Neural cell (in vitro differentiated cells): Measurements from ENCODE around the gene SCAP. TPM values are rescaled to one million over a fixed set of nuclear protein-coding genes. Genes with fewer than 3 reads are reported as not detected.

ENCODE experiments used
- H2AFZ ChIP-seq: fragments of 200-600, 300-800 bp; sonication (generic), shearing (Covaris generic); 2 replicates; pipeline ENCODE4 v1.6.0; 2014; ENCODE audit warnings: low read depth, mild to moderate bottlenecking, antibody characterized with exemption, low read length, moderate library complexity
- H3F3A ChIP-seq: fragments of 200-600 bp; shearing (Covaris generic); 2 replicates; pipeline ENCODE4 v1.6.1; 2016; ENCODE audit warnings: mild to moderate bottlenecking, moderate library complexity, mixed read lengths, antibody characterized with exemption, low read length; ENCODE audit not compliant: insufficient read depth, poor library complexity, severe bottlenecking
- H3K27ac ChIP-seq: fragments of 200-600, 300-800 bp; sonication (generic), shearing (Covaris generic); 2 replicates; pipeline ENCODE4 v1.5.1; 2014; ENCODE audit warnings: mild to moderate bottlenecking, low read length, moderate library complexity
- H3K27me3 ChIP-seq: fragments of 300-800, 200-600 bp; sonication (generic), shearing (Covaris generic); 2 replicates; pipeline ENCODE4 v1.6.0; 2014; ENCODE audit warnings: mild to moderate bottlenecking, low read depth, low read length, moderate library complexity; ENCODE audit not compliant: insufficient read depth
- H3K36me3 ChIP-seq: fragments of 300-800, 200-600 bp; sonication (generic), shearing (Covaris generic); 2 replicates; pipeline ENCODE4 v1.5.1; 2014; ENCODE audit warnings: mild to moderate bottlenecking, antibody characterized with exemption, low read length, moderate library complexity; ENCODE audit not compliant: insufficient read depth
- H3K4me2 ChIP-seq: fragments of 300-800, 200-600 bp; sonication (generic), shearing (Covaris generic); 2 replicates; pipeline ENCODE4 v1.6.0; 2014; ENCODE audit warnings: mild to moderate bottlenecking, low read length
- H3K4me3 ChIP-seq: fragments of 300-800, 200-600 bp; sonication (generic), shearing (Covaris generic); 2 replicates; pipeline ENCODE4 v1.5.1; 2014; ENCODE audit warnings: mild to moderate bottlenecking, low read length, moderate library complexity
- H3K79me2 ChIP-seq: fragments of 200-600 bp; shearing (Covaris generic); replicated peaks from 2 replicates; pipeline ENCODE4 v1.6.0; 2014; ENCODE audit warnings: mild to moderate bottlenecking, low read length, moderate library complexity; ENCODE audit not compliant: insufficient read depth
- H3K9ac ChIP-seq: fragments of 300-800, 200-600 bp; sonication (generic), shearing (Covaris generic); 2 replicates; pipeline ENCODE4 v1.6.1; 2016; ENCODE audit warnings: mild to moderate bottlenecking, low read length, mixed read lengths
- H3K9me2 ChIP-seq: fragments of 200-600 bp; shearing (Covaris generic); 2 replicates; pipeline ENCODE4 v1.6.1; 2016; ENCODE audit warnings: mild to moderate bottlenecking, low read length, mixed read lengths; ENCODE audit not compliant: insufficient read depth
- H3K9me3 ChIP-seq: fragments of 200-600, 300-800 bp; sonication (generic), shearing (Covaris generic); 2 replicates; pipeline ENCODE4 v1.6.1; 2016; ENCODE audit warnings: mild to moderate bottlenecking, mixed run types, low read length, moderate library complexity, mixed read lengths
- H4K20me1 ChIP-seq: fragments of 200-600 bp; shearing (Covaris generic); 2 replicates; pipeline ENCODE4 v1.6.1; 2016; ENCODE audit warnings: mild to moderate bottlenecking, mixed run types; ENCODE audit not compliant: insufficient read depth
- EP300 ChIP-seq: fragments of 450-650 bp; conservative IDR thresholded peaks from 2 replicates; pipeline ENCODE4 v1.6.1; 2014; ENCODE audit warnings: antibody characterized with exemption, mild to moderate bottlenecking, moderate library complexity; ENCODE audit not compliant: poor library complexity, severe bottlenecking
- EZH2 ChIP-seq: fragments of 200-600, 300-800 bp; shearing (Covaris generic), sonication (generic); IDR thresholded peaks from 2 replicates; pipeline ENCODE4 v1.6.1; 2014; ENCODE audit warnings: antibody characterized with exemption, low read length, borderline replicate concordance, mild to moderate bottlenecking; ENCODE audit not compliant: insufficient read depth, poor library complexity, severe bottlenecking
- MXI1 ChIP-seq: fragments of 450-650 bp; conservative IDR thresholded peaks from 2 replicates; pipeline ENCODE4 v1.6.1; 2014; ENCODE audit warnings: antibody characterized with exemption, mild to moderate bottlenecking; ENCODE audit not compliant: poor library complexity, severe bottlenecking
- POLR2AphosphoS5 ChIP-seq: IDR thresholded peaks from 2 replicates; pipeline ENCODE4 v1.6.1; 2012
- RAD21 ChIP-seq: fragments of 450-650 bp; conservative IDR thresholded peaks from 2 replicates; pipeline ENCODE4 v1.6.1; 2014; ENCODE audit warnings: antibody characterized with exemption, mild to moderate bottlenecking, moderate library complexity
- SMC3 ChIP-seq: fragments of 450-650 bp; conservative IDR thresholded peaks from 2 replicates; pipeline ENCODE4 v1.6.1; 2014; ENCODE audit warnings: antibody characterized with exemption, mild to moderate bottlenecking, moderate library complexity; ENCODE audit not compliant: poor library complexity
- TAF1 ChIP-seq: IDR thresholded peaks from 2 replicates; pipeline ENCODE4 v1.6.1; 2012; ENCODE audit warnings: low read depth
- polyA plus RNA-seq: library from polyadenylated mRNA; depleted of rRNA; stranded (reverse); fragments of >200 nt; gene quantifications from 2 replicates; pipeline ENCODE4 v1.2.3, GENCODE V29; 2014
- TF ChIP-seq, protein P1 (sequence below): fragments of 450-650 bp; IDR thresholded peaks from 2 replicates; pipeline ENCODE4 v1.5.1; 2014; ENCODE audit warnings: antibody characterized with exemption, mild to moderate bottlenecking, moderate library complexity; ENCODE audit not compliant: poor library complexity, severe bottlenecking
- TF ChIP-seq, protein P2 (sequence below): IDR thresholded peaks from 2 replicates; pipeline ENCODE4 v1.6.1; 2012; ENCODE audit warnings: borderline replicate concordance

The SCAP gene
- polyA plus RNA-seq, 1 donor from 2014 or later: 58.0 TPM

DNA sequence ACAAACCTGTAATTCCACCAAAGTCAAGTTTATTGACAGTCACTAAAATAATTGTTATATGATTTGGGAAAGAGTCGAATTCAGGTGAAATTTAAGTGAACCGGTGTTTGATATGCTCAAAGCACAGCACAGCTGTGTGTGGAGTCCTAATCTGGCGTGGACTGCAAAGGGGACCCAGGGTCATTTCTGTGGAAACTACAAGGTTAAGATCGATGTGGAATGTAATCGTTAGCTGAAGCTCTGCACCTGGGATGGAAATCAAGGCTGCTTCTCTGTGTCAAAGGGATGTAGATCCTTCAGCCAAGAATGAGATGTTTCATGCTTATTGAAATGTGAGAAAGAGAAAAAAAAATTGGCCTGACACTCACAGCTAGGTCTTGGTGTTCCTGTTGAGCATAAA is 39.4 kb upstream of the SCAP start:
- Histone ChIP-seq H3K4me3 (no peak overlapping the region), H4K20me1 (no peaks in the 10 kb centered on the region), H3K4me2 (no peak overlapping the region), H3F3A (no peaks in the 10 kb centered on the region), H3K27ac (no peak overlapping the region), H3K79me2 (peaks cover 15% of the 10 kb centered on the region), H2AFZ (no peak overlapping the region), H3K27me3 (no peaks in the 10 kb centered on the region), H3K9me2 (no peaks in the 10 kb centered on the region), H3K9ac (no peak overlapping the region), H3K9me3 (no peaks in the 10 kb centered on the region), H3K36me3 (no peaks in the 10 kb centered on the region)
- no peak for TF ChIP-seq SMC3
- TF ChIP-seq, protein P1, sequence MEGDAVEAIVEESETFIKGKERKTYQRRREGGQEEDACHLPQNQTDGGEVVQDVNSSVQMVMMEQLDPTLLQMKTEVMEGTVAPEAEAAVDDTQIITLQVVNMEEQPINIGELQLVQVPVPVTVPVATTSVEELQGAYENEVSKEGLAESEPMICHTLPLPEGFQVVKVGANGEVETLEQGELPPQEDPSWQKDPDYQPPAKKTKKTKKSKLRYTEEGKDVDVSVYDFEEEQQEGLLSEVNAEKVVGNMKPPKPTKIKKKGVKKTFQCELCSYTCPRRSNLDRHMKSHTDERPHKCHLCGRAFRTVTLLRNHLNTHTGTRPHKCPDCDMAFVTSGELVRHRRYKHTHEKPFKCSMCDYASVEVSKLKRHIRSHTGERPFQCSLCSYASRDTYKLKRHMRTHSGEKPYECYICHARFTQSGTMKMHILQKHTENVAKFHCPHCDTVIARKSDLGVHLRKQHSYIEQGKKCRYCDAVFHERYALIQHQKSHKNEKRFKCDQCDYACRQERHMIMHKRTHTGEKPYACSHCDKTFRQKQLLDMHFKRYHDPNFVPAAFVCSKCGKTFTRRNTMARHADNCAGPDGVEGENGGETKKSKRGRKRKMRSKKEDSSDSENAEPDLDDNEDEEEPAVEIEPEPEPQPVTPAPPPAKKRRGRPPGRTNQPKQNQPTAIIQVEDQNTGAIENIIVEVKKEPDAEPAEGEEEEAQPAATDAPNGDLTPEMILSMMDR: no peak
- no peak for TF ChIP-seq MXI1
- TF ChIP-seq, protein P2, sequence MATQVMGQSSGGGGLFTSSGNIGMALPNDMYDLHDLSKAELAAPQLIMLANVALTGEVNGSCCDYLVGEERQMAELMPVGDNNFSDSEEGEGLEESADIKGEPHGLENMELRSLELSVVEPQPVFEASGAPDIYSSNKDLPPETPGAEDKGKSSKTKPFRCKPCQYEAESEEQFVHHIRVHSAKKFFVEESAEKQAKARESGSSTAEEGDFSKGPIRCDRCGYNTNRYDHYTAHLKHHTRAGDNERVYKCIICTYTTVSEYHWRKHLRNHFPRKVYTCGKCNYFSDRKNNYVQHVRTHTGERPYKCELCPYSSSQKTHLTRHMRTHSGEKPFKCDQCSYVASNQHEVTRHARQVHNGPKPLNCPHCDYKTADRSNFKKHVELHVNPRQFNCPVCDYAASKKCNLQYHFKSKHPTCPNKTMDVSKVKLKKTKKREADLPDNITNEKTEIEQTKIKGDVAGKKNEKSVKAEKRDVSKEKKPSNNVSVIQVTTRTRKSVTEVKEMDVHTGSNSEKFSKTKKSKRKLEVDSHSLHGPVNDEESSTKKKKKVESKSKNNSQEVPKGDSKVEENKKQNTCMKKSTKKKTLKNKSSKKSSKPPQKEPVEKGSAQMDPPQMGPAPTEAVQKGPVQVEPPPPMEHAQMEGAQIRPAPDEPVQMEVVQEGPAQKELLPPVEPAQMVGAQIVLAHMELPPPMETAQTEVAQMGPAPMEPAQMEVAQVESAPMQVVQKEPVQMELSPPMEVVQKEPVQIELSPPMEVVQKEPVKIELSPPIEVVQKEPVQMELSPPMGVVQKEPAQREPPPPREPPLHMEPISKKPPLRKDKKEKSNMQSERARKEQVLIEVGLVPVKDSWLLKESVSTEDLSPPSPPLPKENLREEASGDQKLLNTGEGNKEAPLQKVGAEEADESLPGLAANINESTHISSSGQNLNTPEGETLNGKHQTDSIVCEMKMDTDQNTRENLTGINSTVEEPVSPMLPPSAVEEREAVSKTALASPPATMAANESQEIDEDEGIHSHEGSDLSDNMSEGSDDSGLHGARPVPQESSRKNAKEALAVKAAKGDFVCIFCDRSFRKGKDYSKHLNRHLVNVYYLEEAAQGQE: no peak
- TF ChIP-seq EZH2: no peak
- TF ChIP-seq POLR2AphosphoS5: no peak

- no peaks in the 10 kb centered on the region for H3K9me2 ChIP-seq
- H3K79me2 ChIP-seq: peaks cover 15% of the 10 kb centered on the region
- H3K36me3 ChIP-seq: no peaks in the 10 kb centered on the region
- peak within 1 kb of the TSS; percentile 75 for H2AFZ ChIP-seq
- no peaks in the 10 kb centered on the region for H3K27me3 ChIP-seq
- H3K9me3 ChIP-seq: no peaks in the 10 kb centered on the region
- peak within 1 kb of the TSS; percentile 80 for H3K9ac ChIP-seq
- H3K4me2 ChIP-seq: peak within 1 kb of the TSS; percentile 82
- TF ChIP-seq, protein P2: no peak
- TF ChIP-seq RAD21 (peak; percentile 70), TAF1 (peak; percentile 49), MXI1 (peak; percentile 73), SMC3 (peak; percentile 74), EP300 (peak; percentile 53), POLR2AphosphoS5 (peak; percentile 90), EZH2 (no peak)
- TF ChIP-seq, protein P1: peak; percentile 90
- no peaks in the 10 kb centered on the region for H3F3A ChIP-seq
- H3K4me3 ChIP-seq: peak within 1 kb of the TSS; percentile 68
- no peaks in the 10 kb centered on the region for H4K20me1 ChIP-seq
- peak within 1 kb of the TSS; percentile 93 for H3K27ac ChIP-seq
Measured at GRCh38 chr3:47513125-47513929, 37.6 kb upstream of the SCAP start, which contains the start of gene ELP6. Gene ELP6, minus strand, starts transcription at chr3:47513712. Its CDS starts 122 bp downstream, at chr3:47513590.
